HG03442 (cell line): ENCODE measurements around the gene ZSWIM6.

ENCODE experiments used
- ATAC-seq: cut with Tn5 transposase; IDR thresholded peaks from one replicate; pipeline ENCODE4 v1.9.1; 2021; ENCODE audit warnings: mild to moderate bottlenecking, moderate library complexity; ENCODE audit not compliant: unreplicated experiment

Gene ZSWIM6

DNA sequence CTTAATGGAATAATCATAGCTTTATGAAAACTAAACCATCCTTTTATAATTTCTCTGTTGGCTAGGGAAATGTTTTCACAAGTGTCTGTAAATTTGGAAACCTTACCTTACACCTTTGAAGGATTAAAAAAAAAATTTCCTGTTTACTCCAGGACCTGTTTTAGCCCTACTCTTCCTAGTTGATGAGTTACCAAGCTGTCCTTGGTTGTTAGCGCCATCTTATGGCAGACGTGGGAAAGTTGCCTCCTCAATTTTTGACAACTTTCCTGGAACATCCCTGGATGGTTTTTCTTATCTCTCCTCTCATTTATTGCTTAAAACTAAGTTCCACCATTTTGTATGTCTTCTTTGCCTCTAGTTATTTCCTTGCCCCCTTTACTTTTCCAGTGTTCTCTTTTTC, 25.7 kb downstream of the ZSWIM6 start:
- no peak for ATAC-seq

DNA sequence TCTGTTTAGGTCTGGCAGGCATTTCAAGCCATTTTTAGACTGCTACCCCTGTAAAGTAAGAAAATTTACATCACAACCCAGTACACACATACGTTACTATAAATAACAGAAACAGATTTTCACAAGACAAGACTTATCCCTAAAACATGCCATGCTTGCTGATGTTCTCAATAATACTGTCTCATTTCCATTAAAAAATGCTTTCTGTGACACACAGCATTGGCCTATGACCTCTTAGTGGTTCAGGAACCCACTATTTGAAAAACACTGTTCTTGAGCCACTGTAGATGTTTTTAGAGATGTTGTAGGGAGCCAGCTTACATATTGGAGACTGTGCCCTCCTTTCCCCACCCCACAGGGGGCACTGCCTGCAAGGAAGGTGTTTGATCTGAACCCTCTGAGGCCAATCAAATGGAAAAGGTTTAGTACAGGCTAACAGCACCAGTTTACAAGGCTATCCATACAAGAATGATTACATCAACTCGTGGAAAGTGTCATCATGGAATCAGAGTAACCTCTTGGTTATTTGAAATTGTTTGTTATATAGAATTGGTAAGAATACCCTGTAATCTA, 30.8 kb downstream of the ZSWIM6 start:
- no peak for ATAC-seq

DNA sequence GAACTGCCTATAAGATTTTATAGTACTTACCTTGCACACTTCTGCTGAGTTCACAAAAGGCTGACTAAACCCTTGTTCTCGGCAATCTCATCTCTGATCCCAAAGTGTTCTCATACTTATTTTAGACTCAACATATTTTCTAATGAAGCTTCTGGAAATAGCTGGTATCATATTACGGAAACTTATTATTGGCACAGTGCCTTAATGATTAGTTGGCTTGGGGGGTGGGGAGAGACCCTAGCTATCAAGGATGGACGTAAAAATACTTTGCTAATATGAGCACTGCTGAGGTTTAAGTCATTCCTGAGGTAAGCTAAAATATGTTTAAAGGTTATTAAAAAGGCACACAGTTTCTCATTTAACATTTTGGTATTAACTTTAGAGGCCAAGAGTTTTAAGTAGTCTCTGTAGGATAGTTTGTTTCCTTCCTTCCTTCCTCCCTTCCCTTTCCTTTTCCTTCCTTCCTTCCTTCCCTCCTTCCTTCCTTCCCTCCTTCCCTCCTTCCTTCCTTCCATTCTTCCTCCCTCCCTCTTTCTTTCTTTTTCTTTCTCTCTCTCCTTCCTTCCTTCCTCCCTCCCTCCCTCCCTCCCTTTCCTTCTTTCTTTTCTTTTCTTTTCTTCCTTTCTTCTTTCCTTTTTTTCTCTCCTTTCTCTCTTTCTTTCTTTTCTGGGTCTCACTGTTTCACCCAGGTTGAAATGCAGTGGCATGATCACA, 31.5 kb downstream of the ZSWIM6 start:
- ATAC-seq: no peak

DNA sequence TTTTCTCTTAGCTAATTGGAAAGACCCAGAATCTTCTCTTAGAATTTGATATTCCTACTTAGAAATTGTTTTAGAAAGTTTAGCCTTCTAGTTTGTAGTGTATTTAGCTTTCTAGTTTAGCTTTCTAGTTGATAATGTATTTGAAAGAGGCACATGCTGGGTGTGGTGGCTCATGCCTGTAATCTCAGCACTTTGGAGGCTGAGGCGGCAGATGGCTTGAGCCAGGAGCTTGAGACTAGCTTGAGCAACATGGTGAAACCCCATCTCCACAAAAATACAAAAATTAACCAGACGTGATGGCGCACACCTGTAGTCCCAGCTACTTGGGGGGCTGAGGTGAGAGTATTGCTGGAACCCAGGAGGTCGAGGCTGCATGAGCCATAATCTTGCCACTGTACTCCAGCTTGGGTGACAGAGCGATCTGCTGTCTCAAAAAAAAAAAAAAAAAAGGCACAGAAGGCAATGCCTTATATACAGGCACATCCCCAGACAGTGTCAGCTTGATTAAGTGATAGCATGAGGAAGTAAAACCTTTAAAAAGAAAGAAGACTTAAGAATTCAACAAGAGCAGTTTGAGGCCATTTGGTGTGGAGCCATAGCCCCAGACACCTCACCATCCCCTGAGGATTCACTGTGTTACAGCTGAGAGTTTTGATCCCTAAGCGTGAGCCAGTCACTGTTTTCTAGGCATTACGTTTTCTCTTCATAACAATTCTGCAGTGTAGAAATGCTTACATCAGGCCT, 34.6 kb downstream of the ZSWIM6 start:
- ATAC-seq: no peak

DNA sequence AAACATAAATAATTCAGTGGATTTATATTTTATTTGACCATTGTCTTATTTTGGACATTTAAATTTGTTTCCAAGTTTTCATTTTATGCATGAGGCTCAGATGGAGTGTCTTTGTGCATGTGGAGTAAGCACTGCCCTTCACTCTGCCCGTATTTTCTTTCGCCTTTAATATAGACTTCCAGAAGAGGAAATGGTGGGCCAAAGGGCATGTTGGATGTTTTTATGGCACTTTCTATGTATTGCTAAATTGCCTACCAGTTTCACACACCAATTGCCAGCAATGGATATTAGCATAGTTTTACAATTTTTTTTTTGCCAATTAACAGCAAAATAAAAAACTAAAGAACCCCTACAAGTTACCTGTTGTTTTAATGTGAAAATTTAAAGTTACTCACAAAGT, 38.4 kb downstream of the ZSWIM6 start:
- no peak for ATAC-seq

DNA sequence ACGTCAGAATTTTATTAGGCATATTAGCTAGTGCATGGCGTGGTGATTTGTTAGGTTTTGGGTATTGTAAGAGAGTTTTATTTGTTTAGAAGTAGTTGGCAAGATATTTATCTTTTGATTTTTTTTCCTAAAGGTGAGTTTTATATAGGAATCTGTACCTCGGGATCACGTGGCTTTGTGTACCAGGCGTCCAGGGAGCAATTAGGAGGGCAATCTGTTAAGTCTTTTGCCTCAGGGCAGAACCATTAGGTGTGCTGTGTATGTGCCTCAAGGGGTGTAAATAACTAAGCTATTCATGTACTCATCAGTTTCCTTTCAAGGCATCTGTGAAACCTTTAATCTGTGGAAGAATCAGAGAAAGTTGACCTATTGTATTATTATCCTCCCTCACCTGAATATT, 39.4 kb downstream of the ZSWIM6 start:
- ATAC-seq: no peak

DNA sequence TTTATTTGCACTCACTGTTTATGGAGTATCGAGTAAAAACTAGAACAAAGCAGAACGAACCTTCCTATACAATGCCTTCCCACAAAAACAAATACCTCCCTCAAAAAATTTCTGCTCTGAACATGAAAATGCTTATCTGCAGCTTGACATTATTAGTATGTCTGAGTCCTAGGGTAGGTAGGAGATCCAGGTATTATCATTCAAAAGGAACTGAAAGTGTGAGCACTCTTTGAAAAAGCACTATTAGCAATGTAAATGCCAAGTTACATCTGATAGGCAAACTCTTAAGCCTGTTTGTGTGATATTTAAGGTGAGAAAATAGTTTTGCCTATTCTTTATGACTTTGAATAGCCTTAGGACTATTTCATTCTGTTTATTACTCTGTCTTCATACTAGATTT, 47.6 kb downstream of the ZSWIM6 start:
- ATAC-seq: no peak

DNA sequence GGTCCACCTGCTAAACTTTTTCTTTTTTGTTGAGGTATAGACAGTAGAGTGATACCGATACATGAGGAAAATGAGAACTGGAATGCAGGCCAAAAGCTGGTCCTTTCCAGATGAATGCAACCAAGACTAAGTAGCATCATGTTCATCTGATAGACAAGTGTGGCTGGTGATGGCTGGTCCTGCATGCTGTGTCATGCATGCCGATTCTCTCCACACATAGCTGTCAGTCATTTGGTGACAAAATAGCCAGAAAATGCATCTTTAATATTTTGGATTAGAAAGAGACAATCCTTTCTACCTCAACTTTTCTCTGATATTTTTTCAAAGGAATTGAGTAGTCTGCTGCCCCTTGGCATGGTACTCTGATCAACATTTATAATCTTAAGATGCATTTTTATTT, 49.9 kb downstream of the ZSWIM6 start:
- no peak for ATAC-seq

DNA sequence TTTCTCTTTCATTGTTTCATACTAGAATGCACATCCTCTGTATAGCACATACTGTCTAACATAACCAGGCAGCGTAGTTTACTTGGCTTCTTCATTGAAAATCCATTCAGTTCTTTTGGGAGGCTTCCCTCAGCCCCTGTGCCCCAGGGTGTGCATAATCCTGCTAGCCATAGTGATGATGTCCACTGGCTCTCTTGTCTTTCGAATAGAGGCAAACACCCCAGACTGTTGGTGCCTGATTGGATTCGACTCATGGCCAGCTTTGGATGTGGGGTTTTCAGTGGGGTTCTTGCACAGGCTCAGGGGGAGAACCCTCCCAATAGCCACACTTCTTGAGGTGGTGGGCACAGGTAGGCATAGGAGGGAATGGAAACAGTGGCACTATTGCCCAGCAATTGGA, 53.6 kb downstream of the ZSWIM6 start:
- no peak for ATAC-seq

DNA sequence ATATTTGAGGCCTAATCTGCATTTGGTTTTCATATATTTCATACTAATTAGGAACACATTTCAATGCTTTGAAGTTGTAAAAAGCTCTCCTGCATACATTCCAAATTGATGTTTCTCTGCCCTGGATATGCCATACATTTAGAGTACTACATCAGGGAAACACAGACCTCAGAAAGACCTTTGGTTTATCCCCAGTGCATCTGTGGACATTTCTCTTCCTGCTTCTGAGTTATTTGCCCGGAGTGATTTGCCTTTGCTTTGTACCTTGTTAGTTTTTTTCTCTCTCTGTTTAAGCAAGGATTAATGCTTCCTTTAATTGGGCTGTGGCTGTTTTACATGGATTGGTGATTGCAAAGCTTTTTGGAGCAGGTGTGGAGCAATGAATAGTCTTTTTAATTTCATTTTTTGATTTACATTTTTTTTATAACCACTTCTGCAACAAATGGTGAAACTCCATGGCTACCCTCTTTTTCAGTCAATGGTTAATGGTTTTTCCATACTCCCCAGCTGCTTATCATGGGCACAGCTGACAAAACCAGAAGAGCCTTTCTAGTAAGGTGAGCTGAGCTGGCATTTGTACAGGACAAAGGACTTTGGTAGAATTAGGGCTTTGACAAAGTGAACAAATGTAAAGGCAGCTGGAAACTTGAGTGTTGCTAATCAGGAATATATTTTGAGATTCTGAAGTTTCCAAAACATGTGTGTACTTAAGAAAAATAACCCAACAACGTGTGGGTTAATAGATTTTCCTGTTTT, 54.2 kb downstream of the ZSWIM6 start:
- ATAC-seq: no peak

DNA sequence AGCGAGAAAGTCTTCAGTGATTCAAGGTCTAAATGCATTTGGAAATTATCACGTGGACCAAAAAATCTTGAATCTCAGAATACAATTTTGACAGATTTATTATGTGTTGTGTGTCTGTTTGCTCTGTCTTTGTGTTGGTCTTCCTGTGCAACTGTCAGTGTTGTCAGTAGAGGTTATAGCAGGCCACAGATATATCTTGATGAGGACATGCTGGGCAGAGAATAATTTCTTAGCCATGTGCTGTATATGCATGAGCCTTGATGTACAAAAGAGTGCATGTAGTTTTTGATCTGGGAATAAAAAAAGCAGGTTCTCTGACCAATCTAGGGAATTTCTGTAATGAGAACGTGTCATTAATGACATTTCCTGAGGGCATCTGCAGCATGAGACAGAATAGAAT, 57.6 kb downstream of the ZSWIM6 start:
- ATAC-seq: no peak

DNA sequence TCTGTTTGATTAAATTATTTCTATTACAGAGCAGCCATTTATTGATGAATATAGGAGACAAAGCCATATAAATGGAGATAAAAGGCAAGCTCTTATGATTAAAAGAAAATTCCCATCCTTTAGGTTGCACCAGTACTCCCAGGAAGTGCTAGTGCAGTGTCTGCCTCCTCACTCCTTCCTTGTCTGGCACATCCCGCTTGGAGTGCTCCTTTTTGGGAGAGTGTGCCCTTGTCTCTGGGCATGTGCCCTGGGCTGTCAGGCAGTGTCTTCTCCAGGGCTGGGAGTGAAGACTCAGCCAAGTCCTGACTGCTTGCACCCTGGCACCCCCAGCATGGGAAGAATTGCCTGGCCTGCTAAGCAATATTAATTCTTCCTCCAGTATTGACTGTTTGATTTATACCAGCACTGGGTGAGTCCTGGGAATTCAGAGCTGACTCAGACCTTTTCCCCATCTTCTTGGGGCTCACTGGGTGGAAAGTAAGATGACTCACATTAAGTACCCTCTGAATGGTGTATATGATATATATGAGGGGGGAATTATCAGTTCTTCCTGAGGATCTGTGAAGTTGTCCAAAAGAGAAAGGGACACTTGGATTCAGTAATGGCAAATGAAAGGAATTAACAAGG, 62.1 kb downstream of the ZSWIM6 start:
- no peak for ATAC-seq

DNA sequence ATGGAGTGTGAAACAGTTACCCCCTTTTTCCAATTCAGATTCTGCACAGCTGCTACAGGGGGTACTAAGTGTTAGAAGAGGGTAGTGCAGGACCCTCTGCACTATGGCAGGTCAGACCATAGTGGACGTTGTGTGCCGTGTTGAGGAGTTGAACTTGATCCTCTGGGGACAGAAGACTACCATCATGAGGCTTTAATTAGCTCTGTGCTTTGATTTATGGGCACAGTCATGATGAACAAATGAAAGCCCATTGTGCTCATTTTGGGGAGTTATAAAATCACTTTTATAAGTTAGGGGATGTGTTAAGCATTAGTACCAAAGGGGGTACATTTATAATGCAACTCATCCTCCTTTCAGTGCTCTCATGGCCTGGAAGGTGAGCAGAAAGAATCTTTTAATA, 62.7 kb downstream of the ZSWIM6 start:
- ATAC-seq: no peak

DNA sequence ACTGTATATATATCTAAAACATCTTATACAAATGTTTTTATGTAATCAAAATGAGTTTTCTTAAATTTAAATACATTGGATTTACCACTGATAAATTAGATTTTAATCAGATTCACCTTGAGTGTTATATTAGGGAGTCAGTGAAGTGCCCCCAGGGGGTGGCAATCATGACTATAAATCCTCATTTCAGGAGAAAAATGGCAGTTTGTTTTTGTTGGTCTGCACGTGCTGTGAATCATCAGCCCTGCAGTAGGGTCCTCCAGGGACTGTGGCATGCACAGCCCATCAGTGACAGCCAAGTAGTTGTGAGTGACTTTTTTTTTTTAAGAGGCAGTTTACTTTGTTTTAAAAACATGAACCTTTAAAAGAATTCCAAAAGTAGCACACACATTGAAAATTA, 65.2 kb downstream of the ZSWIM6 start:
- no peak for ATAC-seq

DNA sequence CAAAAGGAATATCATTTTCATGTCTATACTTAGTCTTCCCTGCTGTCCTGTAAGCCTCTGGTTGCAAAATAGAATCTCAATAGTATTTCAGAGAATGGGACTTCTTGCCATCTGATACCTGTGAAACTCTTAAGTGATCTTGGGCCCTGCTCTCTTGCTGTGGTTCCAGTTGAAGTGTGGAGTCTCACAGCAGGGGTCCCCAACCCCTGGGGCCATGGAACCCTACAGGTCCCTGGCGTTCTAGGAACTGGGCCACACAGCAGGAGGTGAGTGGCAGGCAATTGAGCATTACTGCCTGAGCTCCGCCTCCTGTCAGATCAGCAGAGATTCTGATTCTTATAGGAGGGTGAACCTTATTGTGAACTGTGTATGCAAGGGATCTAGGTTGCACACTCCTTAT, 65.9 kb downstream of the ZSWIM6 start:
- no peak for ATAC-seq

DNA sequence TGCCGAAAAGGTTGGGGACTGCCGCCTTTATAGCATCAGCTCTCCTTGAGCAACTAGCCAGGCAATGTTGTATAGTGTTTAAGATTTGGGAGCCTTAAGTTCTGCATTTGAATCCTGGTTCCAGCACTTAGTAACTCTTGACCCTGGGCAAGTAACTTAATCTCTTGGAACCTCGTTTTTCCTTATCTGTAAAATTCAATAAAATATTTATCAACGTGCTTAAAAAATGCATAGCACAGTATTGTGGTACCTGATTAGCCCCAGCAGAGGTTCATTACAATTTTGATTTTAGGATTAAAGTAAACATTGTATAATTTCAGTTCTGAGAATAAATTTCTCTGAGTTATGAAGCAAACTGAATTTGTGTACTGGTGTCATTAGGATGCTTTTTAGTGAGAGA, 66.4 kb downstream of the ZSWIM6 start:
- no peak for ATAC-seq

DNA sequence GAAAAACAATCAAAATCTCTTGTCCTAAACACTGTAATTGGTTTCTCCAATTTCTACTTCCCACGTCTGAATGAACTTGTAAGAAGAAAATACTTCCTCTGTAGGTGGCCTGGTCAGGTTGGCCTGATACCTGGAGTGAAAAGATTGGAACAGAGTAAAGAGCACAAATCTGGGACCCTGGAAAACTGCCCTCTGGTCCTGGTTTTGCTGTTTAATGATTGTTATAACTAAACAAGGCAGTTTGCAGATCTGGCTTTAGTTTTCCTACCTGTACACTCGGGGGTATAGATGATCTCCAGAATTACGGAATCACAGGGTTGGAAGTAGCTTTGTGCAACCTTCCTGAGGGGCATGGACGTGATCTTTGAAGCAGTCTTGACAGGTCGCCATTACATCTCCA, 67.6 kb downstream of the ZSWIM6 start:
- no peak for ATAC-seq

DNA sequence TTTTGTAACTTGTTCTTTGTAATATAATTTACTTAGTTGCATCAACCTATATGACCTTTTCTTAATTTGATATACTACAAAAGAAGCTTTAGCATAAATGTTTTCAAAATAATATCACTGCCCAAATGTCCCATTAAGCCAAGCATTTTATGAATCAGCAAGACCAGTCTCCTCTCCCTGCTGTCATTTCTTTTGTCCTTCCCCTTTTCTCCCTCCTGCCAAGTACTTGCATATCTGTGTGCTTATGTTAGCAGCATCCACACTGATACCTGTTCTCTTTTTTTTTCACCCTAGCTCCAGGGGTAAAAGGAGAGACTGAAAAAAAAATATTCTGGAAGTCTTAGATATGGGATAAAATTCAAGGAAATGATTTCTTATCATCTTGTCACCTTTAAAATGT, 69.7 kb downstream of the ZSWIM6 start:
- ATAC-seq: no peak

DNA sequence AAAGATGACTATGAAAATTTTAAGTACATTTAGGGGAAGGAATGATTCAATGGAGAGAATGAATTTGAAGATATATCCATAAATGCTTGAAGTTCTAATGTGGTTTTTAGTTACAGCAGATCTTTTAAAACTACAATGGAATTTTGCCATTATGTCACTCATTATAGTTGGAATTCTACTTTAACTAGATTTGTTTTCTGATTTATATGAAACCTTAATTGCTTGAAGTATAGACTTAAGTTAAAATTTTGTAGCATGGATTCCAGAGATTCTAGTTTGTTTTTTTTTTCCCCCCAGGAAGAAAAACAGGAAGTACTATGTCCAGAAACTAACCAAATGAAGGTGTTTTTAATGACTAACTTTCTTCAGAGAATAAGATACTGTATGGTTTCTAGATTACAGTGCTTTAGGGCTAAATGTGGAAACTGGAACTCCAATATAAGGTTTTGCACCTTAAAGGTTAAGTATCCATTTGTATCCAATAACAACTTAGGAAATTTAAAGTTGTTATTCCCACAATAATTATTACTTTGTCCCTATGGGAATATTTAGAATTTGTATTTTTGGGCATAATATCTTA, 70.3 kb downstream of the ZSWIM6 start:
- ATAC-seq: no peak

DNA sequence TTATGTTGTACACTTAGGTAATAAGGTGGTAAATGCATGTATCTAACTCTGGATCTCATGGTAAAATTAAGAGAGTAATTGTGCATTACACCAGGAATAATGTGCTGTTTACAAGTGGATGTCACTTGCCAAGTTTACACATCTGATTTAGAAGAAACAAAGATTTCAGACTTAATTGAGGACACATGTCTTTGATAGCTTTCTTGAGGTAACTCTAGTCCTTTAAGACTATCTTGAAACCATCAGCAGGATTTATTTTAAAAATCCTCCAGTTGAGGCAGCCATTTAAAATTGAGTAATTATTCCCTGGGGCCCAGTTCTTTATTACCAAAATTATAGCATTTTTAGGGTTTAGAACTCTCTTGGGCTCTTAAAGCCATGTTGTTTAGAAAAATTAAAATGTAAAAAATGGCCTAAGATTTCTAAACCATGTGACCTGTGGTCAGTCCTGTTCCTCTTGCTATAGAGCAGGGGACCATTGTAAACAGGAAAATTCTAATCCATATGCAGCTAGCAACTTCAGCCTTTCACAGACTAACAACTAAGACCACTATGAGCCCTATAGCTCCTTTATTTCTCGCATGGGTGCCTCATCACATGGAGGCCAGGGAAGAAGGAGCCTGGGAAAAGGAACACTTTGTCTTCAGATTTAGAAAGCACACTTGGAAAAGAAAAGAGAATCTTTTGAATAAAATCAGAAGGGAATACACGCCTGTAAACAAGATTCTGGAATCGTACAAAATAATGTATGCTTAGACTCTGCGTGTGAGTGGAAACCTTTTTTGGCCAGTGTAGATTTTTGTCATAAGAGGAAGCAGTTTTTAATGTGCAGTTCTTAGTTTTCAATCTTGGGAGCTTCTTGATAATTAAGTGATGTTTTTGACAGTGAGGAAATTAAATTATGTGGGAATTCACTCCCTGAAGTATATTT, 71.2 kb downstream of the ZSWIM6 start:
- no peak for ATAC-seq
